ENCODE data around the gene MYL3.
"Not testable (repeated sequence)": the region's sequence is repeated elsewhere in the genome, so short reads cannot be mapped to it uniquely, and the experiment has no call there.

MYL3 gene

GRCh38 chr3:46835491-46835890, 27.8 kb downstream of the MYL3 start:
- 98 to 100% methylated on average over 3 of the region's 4 CpGs for whole genome bisulfite sequencing, 2 experiments (ENCODE audit: insufficient coverage in 2 of 2)
- Histone ChIP-seq H3K4me3 (ENCODE audit: extremely low read depth, insufficient read depth, low read length, poor library complexity, severe bottlenecking) (no peak overlapping the region), H3K36me3 (ENCODE audit: control insufficient read depth, insufficient read depth, low read length) (no peaks in the 10 kb centered on the region), H3K9me3 (ENCODE audit: control insufficient read depth, low read length) (peaks cover 14% of the 10 kb centered on the region), H3K4me1 (ENCODE audit: control insufficient read depth, insufficient read depth, low read length, poor library complexity, severe bottlenecking) (no peaks in the 10 kb centered on the region), H3K27ac (ENCODE audit: low read depth, low read length, severe bottlenecking) (no peak overlapping the region)

GRCh38 chr3:46835054-46835453, 28.2 kb downstream of the MYL3 start:
- 90 to 94% methylated on average over 8 to 12 of the region's 12 CpGs for WGBS, 2 experiments (ENCODE audit: insufficient coverage in 2 of 2)
- H3K4me1 ChIP-seq (ENCODE audit: control insufficient read depth, insufficient read depth, low read length, poor library complexity, severe bottlenecking): no peaks in the 10 kb centered on the region
- H3K27ac ChIP-seq (ENCODE audit: low read depth, low read length, severe bottlenecking): no peak overlapping the region
- peaks cover 14% of the 10 kb centered on the region for H3K9me3 ChIP-seq (ENCODE audit: control insufficient read depth, low read length)
- H3K4me3 ChIP-seq (ENCODE audit: extremely low read depth, insufficient read depth, low read length, poor library complexity, severe bottlenecking): no peak overlapping the region
- no peaks in the 10 kb centered on the region for H3K36me3 ChIP-seq (ENCODE audit: control insufficient read depth, insufficient read depth, low read length)

- no peak overlapping the region for H3K4me3 ChIP-seq (ENCODE audit: extremely low read depth, insufficient read depth, low read length, poor library complexity, severe bottlenecking)
- no peaks in the 10 kb centered on the region for H3K4me1 ChIP-seq (ENCODE audit: control insufficient read depth, insufficient read depth, low read length, poor library complexity, severe bottlenecking)
- 95 to 96% methylated on average over 60 of the region's 65 CpGs for WGBS, 2 experiments (ENCODE audit: insufficient coverage in 2 of 2)
- H3K36me3 ChIP-seq (ENCODE audit: control insufficient read depth, insufficient read depth, low read length): no peaks in the 10 kb centered on the region
- H3K9me3 ChIP-seq (ENCODE audit: control insufficient read depth, low read length): peaks cover 9% of the 10 kb centered on the region
- H3K27ac ChIP-seq (ENCODE audit: low read depth, low read length, severe bottlenecking): no peak overlapping the region
Measured at GRCh38 chr3:46833346-46834300, 29.6 kb downstream of the MYL3 start.

- Histone ChIP-seq H3K4me1 (ENCODE audit: control insufficient read depth, insufficient read depth, low read length, poor library complexity, severe bottlenecking) (no peaks in the 10 kb centered on the region), H3K4me3 (ENCODE audit: extremely low read depth, insufficient read depth, low read length, poor library complexity, severe bottlenecking) (no peak overlapping the region), H3K27ac (ENCODE audit: low read depth, low read length, severe bottlenecking) (no peak overlapping the region), H3K36me3 (ENCODE audit: control insufficient read depth, insufficient read depth, low read length) (no peaks in the 10 kb centered on the region), H3K9me3 (ENCODE audit: control insufficient read depth, low read length) (no peaks in the 10 kb centered on the region)
- 63 to 94% methylated on average over 1 of the region's 1 CpG for WGBS, 2 experiments (ENCODE audit: insufficient coverage in 2 of 2)
Measured at GRCh38 chr3:46831841-46832240, 31.4 kb downstream of the MYL3 start.

GRCh38 chr3:46831316-46831715, 31.9 kb downstream of the MYL3 start:
- WGBS, 2 experiments (ENCODE audit: insufficient coverage in 2 of 2): 100% methylated on average over 1 of the region's 3 CpGs; no CpG with 5 or more reads in 1 of the 2 experiments
- H3K4me1 ChIP-seq (ENCODE audit: control insufficient read depth, insufficient read depth, low read length, poor library complexity, severe bottlenecking): no peaks in the 10 kb centered on the region
- H3K27ac ChIP-seq (ENCODE audit: low read depth, low read length, severe bottlenecking): no peak overlapping the region
- H3K36me3 ChIP-seq (ENCODE audit: control insufficient read depth, insufficient read depth, low read length): no peaks in the 10 kb centered on the region
- H3K4me3 ChIP-seq (ENCODE audit: extremely low read depth, insufficient read depth, low read length, poor library complexity, severe bottlenecking): no peak overlapping the region
- no peaks in the 10 kb centered on the region for H3K9me3 ChIP-seq (ENCODE audit: control insufficient read depth, low read length)

GRCh38 chr3:46830801-46831200, 32.4 kb downstream of the MYL3 start:
- 97 to 100% methylated on average over 2 of the region's 2 CpGs for WGBS, 2 experiments (ENCODE audit: insufficient coverage in 2 of 2)
- Histone ChIP-seq H3K9me3 (ENCODE audit: control insufficient read depth, low read length) (no peaks in the 10 kb centered on the region), H3K4me3 (ENCODE audit: extremely low read depth, insufficient read depth, low read length, poor library complexity, severe bottlenecking) (no peak overlapping the region), H3K27ac (ENCODE audit: low read depth, low read length, severe bottlenecking) (no peak overlapping the region), H3K36me3 (ENCODE audit: control insufficient read depth, insufficient read depth, low read length) (no peaks in the 10 kb centered on the region), H3K4me1 (ENCODE audit: control insufficient read depth, insufficient read depth, low read length, poor library complexity, severe bottlenecking) (no peaks in the 10 kb centered on the region)

- 63 to 67% methylated on average over 4 of the region's 4 CpGs for WGBS, 2 experiments (ENCODE audit: insufficient coverage in 2 of 2)
- no peaks in the 10 kb centered on the region for H3K9me3 ChIP-seq (ENCODE audit: control insufficient read depth, low read length)
- no peak overlapping the region for H3K27ac ChIP-seq (ENCODE audit: low read depth, low read length, severe bottlenecking)
- H3K4me3 ChIP-seq (ENCODE audit: extremely low read depth, insufficient read depth, low read length, poor library complexity, severe bottlenecking): no peak overlapping the region
- no peaks in the 10 kb centered on the region for H3K36me3 ChIP-seq (ENCODE audit: control insufficient read depth, insufficient read depth, low read length)
- no peaks in the 10 kb centered on the region for H3K4me1 ChIP-seq (ENCODE audit: control insufficient read depth, insufficient read depth, low read length, poor library complexity, severe bottlenecking)
Measured at GRCh38 chr3:46829699-46830208, 33.5 kb downstream of the MYL3 start.

GRCh38 chr3:46825450-46825849, 37.8 kb downstream of the MYL3 start:
- Histone ChIP-seq H3K4me1 (ENCODE audit: control insufficient read depth, insufficient read depth, low read length, poor library complexity, severe bottlenecking) (no peaks in the 10 kb centered on the region), H3K9me3 (ENCODE audit: control insufficient read depth, low read length) (peaks cover 7% of the 10 kb centered on the region)
- whole genome bisulfite sequencing, 2 experiments (ENCODE audit: insufficient coverage in 2 of 2): no CpG with 5 or more reads among the region's 2 CpGs

GRCh38 chr3:46824211-46824970, 38.9 kb downstream of the MYL3 start:
- 83% methylated on average over 1 of the region's 2 CpGs; no CpG with 5 or more reads in 1 of the 2 experiments for WGBS, 2 experiments (ENCODE audit: insufficient coverage in 2 of 2)
- Histone ChIP-seq H3K27ac (ENCODE audit: low read depth, low read length, severe bottlenecking) (no peak overlapping the region), H3K9me3 (ENCODE audit: control insufficient read depth, low read length) (peaks cover 7% of the 10 kb centered on the region), H3K4me1 (ENCODE audit: control insufficient read depth, insufficient read depth, low read length, poor library complexity, severe bottlenecking) (no peaks in the 10 kb centered on the region), H3K4me3 (ENCODE audit: extremely low read depth, insufficient read depth, low read length, poor library complexity, severe bottlenecking) (no peak overlapping the region), H3K36me3 (ENCODE audit: control insufficient read depth, insufficient read depth, low read length) (no peaks in the 10 kb centered on the region)

More at GRCh38 chr3:46825450-46825849, 37.8 kb downstream of the MYL3 start:
- Histone ChIP-seq H3K4me3 (ENCODE audit: extremely low read depth, insufficient read depth, low read length, poor library complexity, severe bottlenecking) (no peak overlapping the region), H3K36me3 (ENCODE audit: control insufficient read depth, insufficient read depth, low read length) (no peaks in the 10 kb centered on the region), H3K27ac (ENCODE audit: low read depth, low read length, severe bottlenecking) (no peak overlapping the region)

GRCh38 chr3:46823314-46823713, 39.9 kb downstream of the MYL3 start:
- H3K27ac ChIP-seq (ENCODE audit: low read depth, low read length, severe bottlenecking); H3K36me3 ChIP-seq (ENCODE audit: control insufficient read depth, insufficient read depth, low read length); H3K4me3 ChIP-seq (ENCODE audit: extremely low read depth, insufficient read depth, low read length, poor library complexity, severe bottlenecking); H3K9me3 ChIP-seq (ENCODE audit: control insufficient read depth, low read length); H3K4me1 ChIP-seq (ENCODE audit: control insufficient read depth, insufficient read depth, low read length, poor library complexity, severe bottlenecking): not testable (repeated sequence)
